Measurements from ENCODE around the gene BATF. TPM values are rescaled to one million over a fixed set of nuclear protein-coding genes. Genes with fewer than 3 reads are reported as not detected.

Gene BATF
- total RNA-seq, 5 donors from 2014 or later (not counting 1 experiment from before 2014, with no cell fraction given), result 12.0 to 22.4 (median 19.2) TPM

- Mint-ChIP-seq H3K27me3 (no peaks in the 10 kb centered on the region), H3K4me3 (no peak overlapping the region), H3K9me3 (no peaks in the 10 kb centered on the region), H3K4me1 (peaks cover 19 to 33% (median 32%) of the 10 kb centered on the region in 3 donors), H3K27ac (no peak overlapping the region), H3K36me3 (peaks cover 2% of the 10 kb centered on the region)
- Histone ChIP-seq H3K4me1 (ENCODE audit: control insufficient read depth in 1 of 2, extremely low read depth in 1 of 2, insufficient read depth in 2 of 2, low read length in 2 of 2) (peaks cover 2 to 9% of the 10 kb centered on the region in 2 experiments), H3K27me3 (replicated peaks in 1 of 2; ENCODE audit: control insufficient read depth in 2 of 2, extremely low read depth in 1 of 2, insufficient read depth in 2 of 2, low read length in 1 of 2) (peaks cover 0 to 2% of the 10 kb centered on the region in 2 experiments), H3K4me3 (ENCODE audit: control insufficient read depth in 1 of 2, extremely low read depth in 1 of 2, low read length in 1 of 2) (no peak overlapping the region), H3K27ac (ENCODE audit: low read length) (no peak overlapping the region), H3K9me3 (no peaks in the 10 kb centered on the region), H3K36me3 (ENCODE audit: control insufficient read depth in 2 of 2, extremely low read depth in 1 of 2, insufficient read depth in 1 of 2, low read length in 1 of 2) (no peaks in the 10 kb centered on the region)
- no peak for ATAC-seq (replicated peaks in 1 of 4)
- CTCF ChIA-PET, result no interaction called here
- no peak for DNase-seq
- POLR2A ChIA-PET, result no interaction called here
- 85% methylated on average over 5 of the region's 5 CpGs for WGBS (ENCODE audit: insufficient coverage)
Measured at GRCh38 chr14:75558440-75558839, 36.2 kb downstream of the BATF start.

- H3K27ac Mint-ChIP-seq, result no peak overlapping the region
- H3K4me1 Mint-ChIP-seq, result peaks cover 19 to 33% (median 32%) of the 10 kb centered on the region in 3 donors
Measured at GRCh38 chr14:75559045-75559444, 36.8 kb downstream of the BATF start.

GRCh38 chr14:75559451-75560222 lies 37.4 kb downstream of the BATF start:
- CTCF ChIA-PET, result no interaction called here
- peaks cover 0 to 2% of the 10 kb centered on the region in 2 experiments for H3K27me3 ChIP-seq (replicated peaks in 1 of 2; ENCODE audit: control insufficient read depth in 2 of 2, extremely low read depth in 1 of 2, insufficient read depth in 2 of 2, low read length in 1 of 2)
- H3K27me3 Mint-ChIP-seq, result no peaks in the 10 kb centered on the region
- H3K9me3 Mint-ChIP-seq, result no peaks in the 10 kb centered on the region
- H3K27ac ChIP-seq (ENCODE audit: low read length), result no peak overlapping the region
- peaks cover 2% of the 10 kb centered on the region for H3K36me3 Mint-ChIP-seq
- no peak for DNase-seq
- peak in 2 of 4 experiments; percentile 17 to 31 for ATAC-seq (replicated peaks in 1 of 4)
- no peak overlapping the region for H3K4me3 Mint-ChIP-seq
- peak overlapping the region in 1 of 2 donors; percentile 39 for H3K27ac Mint-ChIP-seq
- POLR2A ChIA-PET, result no interaction called here
- H3K36me3 ChIP-seq (ENCODE audit: control insufficient read depth in 2 of 2, extremely low read depth in 1 of 2, insufficient read depth in 1 of 2, low read length in 1 of 2), result no peaks in the 10 kb centered on the region
- WGBS (ENCODE audit: insufficient coverage), result 68% methylated on average over 3 of the region's 6 CpGs
- no peak overlapping the region for H3K4me3 ChIP-seq (ENCODE audit: control insufficient read depth in 1 of 2, extremely low read depth in 1 of 2, low read length in 1 of 2)
- H3K9me3 ChIP-seq, result no peaks in the 10 kb centered on the region
- peaks cover 21 to 36% (median 33%) of the 10 kb centered on the region in 3 donors for H3K4me1 Mint-ChIP-seq
- H3K4me1 ChIP-seq (ENCODE audit: control insufficient read depth in 1 of 2, extremely low read depth in 1 of 2, insufficient read depth in 2 of 2, low read length in 2 of 2), result peaks cover 2 to 9% of the 10 kb centered on the region in 2 experiments

More at GRCh38 chr14:75559045-75559444, 36.8 kb downstream of the BATF start:
- ChIA-PET POLR2A (no interaction called here), CTCF (no interaction called here)
- Mint-ChIP-seq H3K9me3 (no peaks in the 10 kb centered on the region), H3K27me3 (no peaks in the 10 kb centered on the region), H3K4me3 (no peak overlapping the region), H3K36me3 (peaks cover 2% of the 10 kb centered on the region)
- H3K4me3 ChIP-seq (ENCODE audit: control insufficient read depth in 1 of 2, extremely low read depth in 1 of 2, low read length in 1 of 2), result no peak overlapping the region
- no peak overlapping the region for H3K27ac ChIP-seq (ENCODE audit: low read length)
- no peak for DNase-seq
- H3K27me3 ChIP-seq (replicated peaks in 1 of 2; ENCODE audit: control insufficient read depth in 2 of 2, extremely low read depth in 1 of 2, insufficient read depth in 2 of 2, low read length in 1 of 2), result peaks cover 0 to 2% of the 10 kb centered on the region in 2 experiments
- H3K36me3 ChIP-seq (ENCODE audit: control insufficient read depth in 2 of 2, extremely low read depth in 1 of 2, insufficient read depth in 1 of 2, low read length in 1 of 2), result no peaks in the 10 kb centered on the region
- H3K4me1 ChIP-seq (ENCODE audit: control insufficient read depth in 1 of 2, extremely low read depth in 1 of 2, insufficient read depth in 2 of 2, low read length in 2 of 2), result peaks cover 2 to 9% of the 10 kb centered on the region in 2 experiments
- H3K9me3 ChIP-seq, result no peaks in the 10 kb centered on the region
- ATAC-seq (replicated peaks in 1 of 4), result no peak
- WGBS (ENCODE audit: insufficient coverage), result no CpG with 5 or more reads among the region's 6 CpGs

- Histone ChIP-seq H3K27ac (ENCODE audit: low read length) (no peak overlapping the region), H3K27me3 (replicated peaks in 1 of 2; ENCODE audit: control insufficient read depth in 2 of 2, extremely low read depth in 1 of 2, insufficient read depth in 2 of 2, low read length in 1 of 2) (peaks cover 0 to 2% of the 10 kb centered on the region in 2 experiments), H3K4me1 (ENCODE audit: control insufficient read depth in 1 of 2, extremely low read depth in 1 of 2, insufficient read depth in 2 of 2, low read length in 2 of 2) (peaks cover 2 to 20% of the 10 kb centered on the region in 2 experiments), H3K36me3 (ENCODE audit: control insufficient read depth in 2 of 2, extremely low read depth in 1 of 2, insufficient read depth in 1 of 2, low read length in 1 of 2) (no peaks in the 10 kb centered on the region), H3K9me3 (no peaks in the 10 kb centered on the region), H3K4me3 (ENCODE audit: control insufficient read depth in 1 of 2, extremely low read depth in 1 of 2, low read length in 1 of 2) (no peak overlapping the region)
- CTCF ChIA-PET, result interaction anchor here (0.6 to 1.5 kb wide), 13 partner anchors 14 to 458 kb away, joined by 3 to 11 read pairs (median 4); partner anchors contain the start of gene BATF (in 1 of the 2)
- POLR2A ChIA-PET, result no interaction called here
- H3K27me3 Mint-ChIP-seq, result no peaks in the 10 kb centered on the region
- no peaks in the 10 kb centered on the region for H3K9me3 Mint-ChIP-seq
- H3K4me1 Mint-ChIP-seq, result peaks cover 35 to 50% (median 47%) of the 10 kb centered on the region in 3 donors
- peak in 13 of 35 experiments; percentile 6 to 73 (median 30) for DNase-seq
- 8% methylated on average over 5 of the region's 6 CpGs for WGBS (ENCODE audit: insufficient coverage)
- peak; percentile 49 to 76 (median 58) for ATAC-seq (replicated peaks in 1 of 4)
- peak overlapping the region; percentile 58 to 68 for H3K27ac Mint-ChIP-seq
- peaks cover 2% of the 10 kb centered on the region for H3K36me3 Mint-ChIP-seq
- H3K4me3 Mint-ChIP-seq, result peak overlapping the region in 1 of 3 donors; percentile 23
Measured at GRCh38 chr14:75561013-75561432, 38.8 kb downstream of the BATF start.

GRCh38 chr14:75562089-75562488 lies 39.8 kb downstream of the BATF start:
- no peak for ATAC-seq (replicated peaks in 1 of 4)
- Histone ChIP-seq H3K4me3 (ENCODE audit: control insufficient read depth in 1 of 2, extremely low read depth in 1 of 2, low read length in 1 of 2) (no peak overlapping the region), H3K9me3 (no peaks in the 10 kb centered on the region), H3K4me1 (ENCODE audit: control insufficient read depth in 1 of 2, extremely low read depth in 1 of 2, insufficient read depth in 2 of 2, low read length in 2 of 2) (peaks cover 2 to 31% of the 10 kb centered on the region in 2 experiments), H3K36me3 (ENCODE audit: control insufficient read depth in 2 of 2, extremely low read depth in 1 of 2, insufficient read depth in 1 of 2, low read length in 1 of 2) (no peaks in the 10 kb centered on the region), H3K27me3 (replicated peaks in 1 of 2; ENCODE audit: control insufficient read depth in 2 of 2, extremely low read depth in 1 of 2, insufficient read depth in 2 of 2, low read length in 1 of 2) (peaks cover 0 to 2% of the 10 kb centered on the region in 2 experiments), H3K27ac (ENCODE audit: low read length) (no peak overlapping the region)
- 24% methylated on average over 3 of the region's 7 CpGs for WGBS (ENCODE audit: insufficient coverage)
- ChIA-PET POLR2A (no interaction called here), CTCF (interaction anchor here in 1 of 2 donors (0.6 to 0.8 kb wide), 2 partner anchors 43 to 90 kb away, joined by 3 read pairs; no protein-coding TSS in a partner anchor)
- no peak for DNase-seq
- Mint-ChIP-seq H3K27ac (peak overlapping the region; percentile 64 to 71), H3K9me3 (no peaks in the 10 kb centered on the region), H3K36me3 (no peaks in the 10 kb centered on the region), H3K4me1 (peaks cover 45 to 60% (median 56%) of the 10 kb centered on the region in 3 donors), H3K27me3 (no peaks in the 10 kb centered on the region), H3K4me3 (no peak overlapping the region)

GRCh38 chr14:75562489-75562888 lies 40.2 kb downstream of the BATF start:
- Mint-ChIP-seq H3K4me3 (no peak overlapping the region), H3K9me3 (no peaks in the 10 kb centered on the region), H3K27me3 (no peaks in the 10 kb centered on the region), H3K4me1 (peaks cover 45 to 60% (median 56%) of the 10 kb centered on the region in 3 donors), H3K36me3 (no peaks in the 10 kb centered on the region), H3K27ac (peak overlapping the region in 1 of 2 donors; percentile 71)
- ATAC-seq (replicated peaks in 1 of 4) (no peak), DNase-seq (no peak)
- Histone ChIP-seq H3K27ac (ENCODE audit: low read length) (no peak overlapping the region), H3K4me3 (ENCODE audit: control insufficient read depth in 1 of 2, extremely low read depth in 1 of 2, low read length in 1 of 2) (no peak overlapping the region), H3K27me3 (replicated peaks in 1 of 2; ENCODE audit: control insufficient read depth in 2 of 2, extremely low read depth in 1 of 2, insufficient read depth in 2 of 2, low read length in 1 of 2) (peaks cover 0 to 2% of the 10 kb centered on the region in 2 experiments), H3K4me1 (ENCODE audit: control insufficient read depth in 1 of 2, extremely low read depth in 1 of 2, insufficient read depth in 2 of 2, low read length in 2 of 2) (peaks cover 2 to 31% of the 10 kb centered on the region in 2 experiments), H3K9me3 (no peaks in the 10 kb centered on the region), H3K36me3 (ENCODE audit: control insufficient read depth in 2 of 2, extremely low read depth in 1 of 2, insufficient read depth in 1 of 2, low read length in 1 of 2) (no peaks in the 10 kb centered on the region)
- no CpG with 5 or more reads among the region's 4 CpGs for WGBS (ENCODE audit: insufficient coverage)
- ChIA-PET CTCF (interaction anchor here in 1 of 2 donors (0.6 to 0.8 kb wide), 2 partner anchors 43 to 90 kb away, joined by 3 read pairs; no protein-coding TSS in a partner anchor), POLR2A (no interaction called here)
